ENCODE results near the gene SIGLEC11.

GRCh38 chr19:49938662-49939061 lies 22.3 kb downstream of the SIGLEC11 start:
- no peak for TF ChIP-seq POLR2A (IDR thresholded peaks at IDR 0.05; ENCODE audit: low read depth, low read length)
- TF ChIP-seq POLR2AphosphoS5 (IDR thresholded peaks at IDR 0.05; ENCODE audit: low read depth, low read length), result no peak
- no peak for TF ChIP-seq PAX5 (IDR thresholded peaks at IDR 0.05; ENCODE audit: insufficient read depth, low read length, severe bottlenecking)
- no peak for TF ChIP-seq TAF1 (IDR thresholded peaks at IDR 0.05; ENCODE audit: low read depth, low read length)
- no peak for TF ChIP-seq POU2F2 (IDR thresholded peaks at IDR 0.05; ENCODE audit: low read depth, low read length)

Data from GM12891 (cell line).